GM12878 (cell line): ENCODE results near the gene RNLS. TPM values are rescaled to one million over a fixed set of nuclear protein-coding genes. Genes with fewer than 3 reads are reported as not detected.

Source experiments
- BACH1 ChIP-seq: fragments of 450-650 bp; IDR thresholded peaks from 2 replicates; pipeline ENCODE4 v1.6.1; 2017; ENCODE audit warnings: mild to moderate bottlenecking, borderline replicate concordance
- BHLHE40 ChIP-seq, 2 experiments: fragments of 450-650 bp in 1 of 2; IDR thresholded peaks; 2 replicates each; pipeline ENCODE4 v1.6.1; 2011 to 2017; ENCODE audit warnings: low read depth in 2 of 2, borderline replicate concordance in 1 of 2, improper control_type of control experiment in 1 of 2, low read length in 1 of 2, mild to moderate bottlenecking in 1 of 2
- CHD4 ChIP-seq: fragments of 200-600 bp; sonication (generic); IDR thresholded peaks from 2 replicates; pipeline ENCODE4 v1.6.1; 2016; ENCODE audit warnings: mild to moderate bottlenecking
- CREM ChIP-seq: IDR thresholded peaks from 2 replicates; pipeline ENCODE4 v1.6.1; 2014; ENCODE audit warnings: antibody characterized with exemption, low read depth
- EED ChIP-seq: sonication (generic); IDR thresholded peaks from 2 replicates; pipeline ENCODE4 v1.6.1; 2016; ENCODE audit warnings: antibody characterized with exemption, low read depth
- EP300 ChIP-seq, 2 experiments: fragments of 150-350 bp in 1 of 2; IDR thresholded peaks; 2 replicates each; pipeline ENCODE4 v1.6.1; 2011 to 2012; ENCODE audit warnings: low read depth in 2 of 2, low read length in 2 of 2, borderline replicate concordance in 1 of 2, improper control_type of control experiment in 1 of 2, inconsistent platforms in 1 of 2; ENCODE audit not compliant: control insufficient read depth in 1 of 2
- IRF4 ChIP-seq: IDR thresholded peaks from 2 replicates; pipeline ENCODE4 v1.6.1; 2011; ENCODE audit warnings: low read depth, low read length
- MTA3 ChIP-seq: IDR thresholded peaks from 2 replicates; pipeline ENCODE4 v1.6.1; 2012; ENCODE audit warnings: low read length, inconsistent platforms, borderline replicate concordance
- NFYB ChIP-seq: IDR thresholded peaks from 2 replicates; pipeline ENCODE4 v1.6.1; 2011; ENCODE audit warnings: low read depth, mild to moderate bottlenecking, low read length, improper control_type of control experiment, moderate library complexity; ENCODE audit not compliant: insufficient read depth
- RUNX3 ChIP-seq: IDR thresholded peaks from 2 replicates; pipeline ENCODE4 v1.6.1; 2012; ENCODE audit warnings: low read length, inconsistent platforms
- SMARCA5 ChIP-seq: fragments of 450-650 bp; IDR thresholded peaks from 2 replicates; pipeline ENCODE4 v1.6.1; 2017; ENCODE audit warnings: mild to moderate bottlenecking
- SMC3 ChIP-seq: IDR thresholded peaks from 2 replicates; pipeline ENCODE4 v1.6.1; 2011; ENCODE audit warnings: low read length, improper control_type of control experiment, borderline replicate concordance
- SPI1 ChIP-seq: IDR thresholded peaks from 2 replicates; pipeline ENCODE4 v1.6.1; 2011; ENCODE audit warnings: low read depth, mild to moderate bottlenecking, low read length, moderate library complexity, borderline replicate concordance; ENCODE audit not compliant: insufficient read depth
- ZNF687 ChIP-seq: fragments of 450-650 bp; IDR thresholded peaks from 2 replicates; pipeline ENCODE4 v1.6.1; 2017; ENCODE audit warnings: mild to moderate bottlenecking, moderate library complexity
- polyA plus RNA-seq, 11 experiments: library from polyadenylated mRNA; depleted of rRNA in 4 of 11; unstranded in 6 of 11; stranded (reverse) in 5 of 11; fragments of >200 nt; fragmentation: Nextera tagmentation in 4 of 11; fragmentation: Illumina TruSeq in 1 of 11; extraction: Ambion mirVana in 4 of 11; extraction: Trizol in 1 of 11; gene quantifications; 1 replicate in 1 of 11; 2 replicates in 10 of 11; pipeline versions ENCODE4 v1.2.1 to v1.2.3, GENCODE V29; 2011 to 2016; ENCODE audit warnings: inconsistent platforms in 2 of 11, missing spikeins in 2 of 11, low read depth in 1 of 11
- total RNA-seq, 4 experiments: library from RNA; depleted of rRNA in 3 of 4; stranded (reverse); fragments of >200 nt in 3 of 4; fragmentation: Illumina TruSeq in 1 of 4; extraction: Trizol in 1 of 4; gene quantifications; 2 replicates each; pipeline versions ENCODE4 v1.2.1 to v1.2.3, GENCODE V29; 2013 to 2021
- TF ChIP-seq, protein P1 (sequence below): IDR thresholded peaks from 2 replicates; pipeline ENCODE4 v1.6.1; 2011; ENCODE audit warnings: low read depth, mild to moderate bottlenecking, low read length, moderate library complexity, borderline replicate concordance; ENCODE audit errors: extremely low read depth
- TF ChIP-seq, protein P2 (sequence below): fragments of 450-650 bp; IDR thresholded peaks from 2 replicates; pipeline ENCODE4 v1.6.1; 2016; ENCODE audit warnings: mild to moderate bottlenecking

The RNLS gene
- total and polyA plus RNA-seq, 10 of the 15 experiments (the other 5 are each of a cell fraction or from before 2014, with no cell fraction given): 3.4 to 6.7 (median 4.6) TPM

DNA sequence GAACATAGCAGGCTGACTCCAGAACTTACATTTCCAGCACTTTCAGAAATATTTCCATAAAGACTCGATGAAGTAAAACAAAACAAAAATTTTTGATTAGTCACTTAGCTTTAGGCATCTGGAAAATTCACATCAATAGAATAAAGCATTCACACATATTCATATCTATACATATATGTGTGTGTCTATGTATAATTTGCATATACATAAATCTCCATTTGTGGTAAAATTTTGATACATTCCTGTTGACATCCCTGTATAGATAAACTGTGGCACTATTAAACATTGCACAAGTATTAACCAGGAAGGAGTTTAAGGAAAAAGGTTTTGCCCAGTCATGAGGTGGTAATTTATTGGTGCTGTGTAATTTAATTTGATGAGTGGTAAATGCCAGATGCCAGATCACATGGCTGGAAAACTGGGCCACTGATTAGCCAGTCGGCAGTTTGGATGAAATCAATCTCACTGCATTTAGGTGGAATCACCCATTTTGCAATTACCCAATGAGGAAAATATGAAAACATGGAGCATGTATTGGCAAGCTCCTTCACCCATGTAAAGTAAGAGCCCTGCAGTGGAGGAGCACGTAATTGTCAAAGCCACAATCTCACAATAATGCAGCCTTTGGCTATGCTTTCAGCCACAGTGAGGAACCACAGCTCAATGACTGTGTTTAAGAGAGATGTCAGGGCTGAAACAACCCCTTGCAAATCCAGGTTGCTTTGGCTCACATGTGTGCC lies 294.6 kb downstream of the RNLS start (continued):
- TF ChIP-seq BHLHE40 (IDR thresholded peaks at IDR 0.05; ENCODE audit: borderline replicate concordance in 1 of 2, low read depth in 2 of 2, low read length in 1 of 2) (peak; percentile 7 to 57; a peak in 1 of 4 replicates), ZNF687 (peak; percentile 72), EED (peak; percentile 37; the same call in 1 of the 2 replicates), BACH1 (peak; percentile 41; the same call in 1 of the 2 replicates), SPI1 (peak; percentile 38; the same call in 1 of the 2 replicates), CREM (0 out of 2 replicates have a peak, but pooled peaks have one; percentile 11), EP300 (IDR thresholded peaks at IDR 0.05; ENCODE audit: borderline replicate concordance in 1 of 2, control insufficient read depth in 1 of 2, low read depth in 2 of 2, low read length in 2 of 2) (peak; percentile 57 to 66; a peak in 2 of 4 replicates), RUNX3 (peak; percentile 88), MTA3 (no peak), NFYB (no peak), IRF4 (0 out of 2 replicates have a peak, but pooled peaks have one; percentile 39), SMARCA5 (no peak), CHD4 (no peak), SMC3 (peak; percentile 4; the same call in 1 of the 2 replicates)
- TF ChIP-seq, protein P1, sequence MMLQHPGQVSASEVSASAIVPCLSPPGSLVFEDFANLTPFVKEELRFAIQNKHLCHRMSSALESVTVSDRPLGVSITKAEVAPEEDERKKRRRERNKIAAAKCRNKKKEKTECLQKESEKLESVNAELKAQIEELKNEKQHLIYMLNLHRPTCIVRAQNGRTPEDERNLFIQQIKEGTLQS: no peak
- TF ChIP-seq, protein P2, sequence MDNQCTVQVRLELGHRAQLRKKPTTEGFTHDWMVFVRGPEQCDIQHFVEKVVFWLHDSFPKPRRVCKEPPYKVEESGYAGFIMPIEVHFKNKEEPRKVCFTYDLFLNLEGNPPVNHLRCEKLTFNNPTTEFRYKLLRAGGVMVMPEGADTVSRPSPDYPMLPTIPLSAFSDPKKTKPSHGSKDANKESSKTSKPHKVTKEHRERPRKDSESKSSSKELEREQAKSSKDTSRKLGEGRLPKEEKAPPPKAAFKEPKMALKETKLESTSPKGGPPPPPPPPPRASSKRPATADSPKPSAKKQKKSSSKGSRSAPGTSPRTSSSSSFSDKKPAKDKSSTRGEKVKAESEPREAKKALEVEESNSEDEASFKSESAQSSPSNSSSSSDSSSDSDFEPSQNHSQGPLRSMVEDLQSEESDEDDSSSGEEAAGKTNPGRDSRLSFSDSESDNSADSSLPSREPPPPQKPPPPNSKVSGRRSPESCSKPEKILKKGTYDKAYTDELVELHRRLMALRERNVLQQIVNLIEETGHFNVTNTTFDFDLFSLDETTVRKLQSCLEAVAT: peak; percentile 56; the same call in 1 of the 2 replicates
